Skeletal muscle satellite cell (primary cell): ENCODE measurements around the gene CACNA2D3.
"Not testable (repeated sequence)": the region's sequence is repeated elsewhere in the genome, so short reads cannot be mapped to it uniquely, and the experiment has no call there.

Source experiments
- H3K27me3 ChIP-seq: 2 replicates; pipeline ENCODE4 v1.7.0; 2013; ENCODE audit warnings: low read length; ENCODE audit not compliant: control insufficient read depth, insufficient read depth
- H3K36me3 ChIP-seq: 2 replicates; pipeline ENCODE4 v1.7.0; 2013; ENCODE audit warnings: mild to moderate bottlenecking, control low read depth, low read length; ENCODE audit not compliant: insufficient read depth
- H3K4me1 ChIP-seq: 2 replicates; pipeline ENCODE4 v1.7.0; 2013; ENCODE audit warnings: low read length; ENCODE audit not compliant: control insufficient read depth, insufficient read depth
- H3K4me2 ChIP-seq: 2 replicates; pipeline ENCODE4 v1.7.0; 2013; ENCODE audit warnings: mild to moderate bottlenecking, low read length
- H3K4me3 ChIP-seq: 2 replicates; pipeline ENCODE4 v1.7.0; 2013; ENCODE audit warnings: low read length
- H3K9ac ChIP-seq: 2 replicates; pipeline ENCODE4 v1.7.0; 2013; ENCODE audit warnings: mild to moderate bottlenecking, low read depth, low read length, moderate library complexity
- H3K9me3 ChIP-seq: replicated peaks from 2 replicates; pipeline ENCODE4 v1.7.0; 2013; ENCODE audit warnings: mild to moderate bottlenecking, control low read depth, low read length

CACNA2D3 gene

GRCh38 chr3:54099381-54099780 lies 23.0 kb upstream of the CACNA2D3 start:
- no peak overlapping the region for H3K9ac ChIP-seq
- no peaks in the 10 kb centered on the region for H3K36me3 ChIP-seq

GRCh38 chr3:54104084-54104483 lies 18.3 kb upstream of the CACNA2D3 start:
- H3K4me2 ChIP-seq, result no peak overlapping the region
- no peaks in the 10 kb centered on the region for H3K36me3 ChIP-seq
- no peak overlapping the region for H3K4me3 ChIP-seq
- no peak overlapping the region for H3K9ac ChIP-seq
- H3K9me3 ChIP-seq, result no peaks in the 10 kb centered on the region
- H3K4me1 ChIP-seq, result no peaks in the 10 kb centered on the region
- no peaks in the 10 kb centered on the region for H3K27me3 ChIP-seq

More at GRCh38 chr3:54099381-54099780, 23.0 kb upstream of the CACNA2D3 start:
- no peaks in the 10 kb centered on the region for H3K9me3 ChIP-seq
- no peaks in the 10 kb centered on the region for H3K4me1 ChIP-seq
- H3K4me3 ChIP-seq, result no peak overlapping the region
- no peak overlapping the region for H3K4me2 ChIP-seq
- no peaks in the 10 kb centered on the region for H3K27me3 ChIP-seq

- peaks cover 16% of the 10 kb centered on the region for H3K27me3 ChIP-seq
- H3K36me3 ChIP-seq, H3K4me1 ChIP-seq, H3K4me3 ChIP-seq, H3K9me3 ChIP-seq, H3K4me2 ChIP-seq, H3K9ac ChIP-seq: not testable (repeated sequence)
These were observed 6.2 kb upstream of the CACNA2D3 start for GRCh38 chr3:54116129-54116528.

- no peaks in the 10 kb centered on the region for H3K36me3 ChIP-seq
- H3K4me3 ChIP-seq, result no peak overlapping the region
- H3K27me3 ChIP-seq, result peaks cover 53% of the 10 kb centered on the region
- H3K9me3 ChIP-seq, result no peaks in the 10 kb centered on the region
- H3K9ac ChIP-seq, result no peak overlapping the region
- peak overlapping the region; percentile 75 for H3K4me2 ChIP-seq
- peaks cover 12% of the 10 kb centered on the region for H3K4me1 ChIP-seq
These were observed 1.5 kb upstream of the CACNA2D3 start for GRCh38 chr3:54120657-54121413.

GRCh38 chr3:54121414-54122323 lies 683 bp upstream of the CACNA2D3 start:
- Histone ChIP-seq H3K36me3 (no peaks in the 10 kb centered on the region), H3K4me3 (peak overlapping the region; percentile 61), H3K27me3 (peaks cover 54% of the 10 kb centered on the region)

GRCh38 chr3:54123003-54123775 lies 837 bp downstream of the CACNA2D3 start:
- Histone ChIP-seq H3K9ac (no peak overlapping the region), H3K4me3 (peak overlapping the region; percentile 13), H3K4me1 (peaks cover 12% of the 10 kb centered on the region), H3K36me3 (no peaks in the 10 kb centered on the region), H3K27me3 (peaks cover 54% of the 10 kb centered on the region), H3K4me2 (peak overlapping the region; percentile 54), H3K9me3 (no peaks in the 10 kb centered on the region)

More at GRCh38 chr3:54121414-54122323, 683 bp upstream of the CACNA2D3 start:
- peaks cover 12% of the 10 kb centered on the region for H3K4me1 ChIP-seq
- H3K9ac ChIP-seq, result no peak overlapping the region
- H3K4me2 ChIP-seq, result peak overlapping the region; percentile 75
- H3K9me3 ChIP-seq, result no peaks in the 10 kb centered on the region

- peak overlapping the region; percentile 54 for H3K4me2 ChIP-seq
- H3K9me3 ChIP-seq, result no peaks in the 10 kb centered on the region
- H3K27me3 ChIP-seq, result peaks cover 54% of the 10 kb centered on the region
- H3K36me3 ChIP-seq, result no peaks in the 10 kb centered on the region
- H3K4me3 ChIP-seq, result peak overlapping the region; percentile 13
- H3K4me1 ChIP-seq, result peaks cover 12% of the 10 kb centered on the region
- H3K9ac ChIP-seq, result no peak overlapping the region
These were observed 1.4 kb downstream of the CACNA2D3 start for GRCh38 chr3:54123776-54124196.

- Histone ChIP-seq H3K36me3 (no peaks in the 10 kb centered on the region), H3K9me3 (no peaks in the 10 kb centered on the region), H3K9ac (no peak overlapping the region), H3K4me1 (peaks cover 12% of the 10 kb centered on the region), H3K4me2 (no peak overlapping the region), H3K4me3 (no peak overlapping the region), H3K27me3 (peaks cover 46% of the 10 kb centered on the region)
These were observed 2.9 kb downstream of the CACNA2D3 start for GRCh38 chr3:54125300-54125699.

- Histone ChIP-seq H3K4me1 (peaks cover 6% of the 10 kb centered on the region), H3K4me2 (no peak overlapping the region), H3K27me3 (peaks cover 33% of the 10 kb centered on the region), H3K9me3 (no peaks in the 10 kb centered on the region), H3K4me3 (no peak overlapping the region), H3K9ac (no peak overlapping the region), H3K36me3 (no peaks in the 10 kb centered on the region)
These were observed 4.2 kb downstream of the CACNA2D3 start for GRCh38 chr3:54126551-54126950.

- Histone ChIP-seq H3K4me3 (no peak overlapping the region), H3K4me1 (peaks cover 3% of the 10 kb centered on the region)
These were observed 5.2 kb downstream of the CACNA2D3 start for GRCh38 chr3:54127499-54128056.

More at GRCh38 chr3:54127499-54128056, 5.2 kb downstream of the CACNA2D3 start:
- no peaks in the 10 kb centered on the region for H3K9me3 ChIP-seq
- no peak overlapping the region for H3K9ac ChIP-seq
- no peak overlapping the region for H3K4me2 ChIP-seq
- peaks cover 32% of the 10 kb centered on the region for H3K27me3 ChIP-seq
- H3K36me3 ChIP-seq, result no peaks in the 10 kb centered on the region
